Activated CD4-positive, alpha-beta T cell treated with anti-CD3 and anti-CD28 coated beads, Interleukin-2, amount 10 ng/mL, durations not matched to agents 24 days and 14 days (primary cell): ENCODE measurements around the gene CDC42SE2. TPM values are rescaled to one million over a fixed set of nuclear protein-coding genes. Genes with fewer than 3 reads are reported as not detected.

Experiments
- DNase-seq: peaks from one replicate; pipeline ENCODE4 v3.0.0; 2022
- H3K27ac Mint-ChIP-seq: one replicate; pipeline ENCODE4 v1.8.0; 2022; ENCODE audit warnings: mild to moderate bottlenecking, mixed read lengths
- H3K27me3 Mint-ChIP-seq: one replicate; pipeline ENCODE4 v1.8.0; 2022; ENCODE audit warnings: mixed read lengths
- H3K36me3 Mint-ChIP-seq: one replicate; pipeline ENCODE4 v1.8.0; 2022; ENCODE audit warnings: low read depth, mild to moderate bottlenecking, mixed read lengths
- H3K4me1 Mint-ChIP-seq: one replicate; pipeline ENCODE4 v1.8.0; 2021; ENCODE audit warnings: mixed read lengths
- H3K4me3 Mint-ChIP-seq: one replicate; pipeline ENCODE4 v1.8.0; 2022; ENCODE audit warnings: mild to moderate bottlenecking, moderate library complexity, mixed read lengths
- H3K9me3 Mint-ChIP-seq: one replicate; pipeline ENCODE4 v1.8.0; 2021; ENCODE audit warnings: mixed read lengths
- intact Hi-C: fragments of 100-400 bp; cut with micrococcal nuclease; formaldehyde crosslinking; loops from one replicate; pipeline ENCODE4 v1.15.1; 2023
- total RNA-seq: library from RNA; stranded (reverse); gene quantifications from 2 replicates; pipeline ENCODE4 v1.2.3, GENCODE V29; 2022

Gene CDC42SE2
- 96.2 and 99.0 TPM in 2 replicates for total RNA-seq

GRCh38 chr5:131263648-131264450 lies at the start of gene CDC42SE2:
CDC42SE2 (plus strand) TSS chr5:131264053; CDS start chr5:131359494, 95,441 bp downstream.
- H3K27me3 Mint-ChIP-seq, result no peaks in the 10 kb centered on the region
- peak; percentile 97 for DNase-seq
- intact Hi-C loops, result loop anchor here (1.0 to 5.0 kb wide), 8 partner anchors 8 to 533 kb away; partner anchors contain the start of genes FNIP1, HINT1 and RAPGEF6
- H3K4me1 Mint-ChIP-seq, result peaks cover 34% of the 10 kb centered on the region
- H3K27ac Mint-ChIP-seq, result peak within 1 kb of the TSS; percentile 93
- peak within 1 kb of the TSS; percentile 85 for H3K4me3 Mint-ChIP-seq
- no peaks in the 10 kb centered on the region for H3K9me3 Mint-ChIP-seq
- H3K36me3 Mint-ChIP-seq, result peaks cover 30% of the 10 kb centered on the region

- peak; percentile 49 for DNase-seq
- Mint-ChIP-seq H3K27me3 (no peaks in the 10 kb centered on the region), H3K9me3 (no peaks in the 10 kb centered on the region), H3K27ac (no peak overlapping the region), H3K36me3 (peaks cover 10% of the 10 kb centered on the region), H3K4me1 (peaks cover 38% of the 10 kb centered on the region), H3K4me3 (no peak overlapping the region)
- intact Hi-C loops, result no loop called here
These were observed 49.1 kb upstream of the CDC42SE2 start for GRCh38 chr5:131214609-131215227.

GRCh38 chr5:131217791-131218190 lies 46.1 kb upstream of the CDC42SE2 start:
- Mint-ChIP-seq H3K36me3 (peaks cover 6% of the 10 kb centered on the region), H3K27ac (peak overlapping the region; percentile 6), H3K27me3 (no peaks in the 10 kb centered on the region), H3K4me1 (peaks cover 21% of the 10 kb centered on the region), H3K4me3 (no peak overlapping the region), H3K9me3 (no peaks in the 10 kb centered on the region)
- intact Hi-C loops, result no loop called here
- DNase-seq, result peak; percentile 33

GRCh38 chr5:131218392-131218791 lies 45.5 kb upstream of the CDC42SE2 start:
- H3K27ac Mint-ChIP-seq, result no peak overlapping the region
- peak; percentile 22 for DNase-seq
- no peak overlapping the region for H3K4me3 Mint-ChIP-seq
- H3K27me3 Mint-ChIP-seq, result no peaks in the 10 kb centered on the region
- H3K36me3 Mint-ChIP-seq, result peaks cover 6% of the 10 kb centered on the region
- no peaks in the 10 kb centered on the region for H3K9me3 Mint-ChIP-seq
- H3K4me1 Mint-ChIP-seq, result peaks cover 23% of the 10 kb centered on the region
- intact Hi-C loops, result no loop called here

- Mint-ChIP-seq H3K36me3 (peaks cover 2% of the 10 kb centered on the region), H3K27me3 (no peaks in the 10 kb centered on the region), H3K27ac (no peak overlapping the region), H3K9me3 (no peaks in the 10 kb centered on the region), H3K4me1 (peaks cover 7% of the 10 kb centered on the region), H3K4me3 (no peak overlapping the region)
- DNase-seq, result no peak
- intact Hi-C loops, result no loop called here
These were observed 43.3 kb upstream of the CDC42SE2 start for GRCh38 chr5:131220566-131220965.

GRCh38 chr5:131221008-131221703 lies 42.7 kb upstream of the CDC42SE2 start:
- peak; percentile 38 for DNase-seq
- intact Hi-C loops, result no loop called here
- peaks cover 7% of the 10 kb centered on the region for H3K4me1 Mint-ChIP-seq
- peaks cover 2% of the 10 kb centered on the region for H3K36me3 Mint-ChIP-seq
- no peaks in the 10 kb centered on the region for H3K27me3 Mint-ChIP-seq
- H3K9me3 Mint-ChIP-seq, result no peaks in the 10 kb centered on the region
- H3K27ac Mint-ChIP-seq, result no peak overlapping the region
- H3K4me3 Mint-ChIP-seq, result no peak overlapping the region

GRCh38 chr5:131221888-131222287 lies 42.0 kb upstream of the CDC42SE2 start:
- Mint-ChIP-seq H3K4me1 (peaks cover 7% of the 10 kb centered on the region), H3K27me3 (no peaks in the 10 kb centered on the region), H3K9me3 (no peaks in the 10 kb centered on the region), H3K27ac (no peak overlapping the region), H3K36me3 (peaks cover 2% of the 10 kb centered on the region), H3K4me3 (no peak overlapping the region)
- intact Hi-C loops, result no loop called here
- DNase-seq, result no peak

- no peaks in the 10 kb centered on the region for H3K9me3 Mint-ChIP-seq
- intact Hi-C loops, result no loop called here
- peak; percentile 50 for DNase-seq
- H3K27me3 Mint-ChIP-seq, result no peaks in the 10 kb centered on the region
- H3K4me1 Mint-ChIP-seq, result peaks cover 7% of the 10 kb centered on the region
- no peak overlapping the region for H3K4me3 Mint-ChIP-seq
- peaks cover 2% of the 10 kb centered on the region for H3K36me3 Mint-ChIP-seq
- no peak overlapping the region for H3K27ac Mint-ChIP-seq
These were observed 41.1 kb upstream of the CDC42SE2 start for GRCh38 chr5:131222731-131223130.

- Mint-ChIP-seq H3K4me1 (peaks cover 7% of the 10 kb centered on the region), H3K36me3 (peaks cover 2% of the 10 kb centered on the region), H3K27ac (no peak overlapping the region), H3K27me3 (no peaks in the 10 kb centered on the region), H3K4me3 (no peak overlapping the region), H3K9me3 (no peaks in the 10 kb centered on the region)
- intact Hi-C loops, result loop anchor here (2.0 kb wide), 2 partner anchors 13 to 29 kb away; no protein-coding TSS in a partner anchor
- peak; percentile 47 for DNase-seq
These were observed 40.0 kb upstream of the CDC42SE2 start for GRCh38 chr5:131223751-131224386.

- H3K4me3 Mint-ChIP-seq, result no peak overlapping the region
- intact Hi-C loops, result loop anchor here (2.0 kb wide), 2 partner anchors 14 to 28 kb away; no protein-coding TSS in a partner anchor
- DNase-seq, result peak; percentile 59
- no peaks in the 10 kb centered on the region for H3K9me3 Mint-ChIP-seq
- H3K27me3 Mint-ChIP-seq, result no peaks in the 10 kb centered on the region
- H3K4me1 Mint-ChIP-seq, result peaks cover 5% of the 10 kb centered on the region
- peaks cover 2% of the 10 kb centered on the region for H3K36me3 Mint-ChIP-seq
- no peak overlapping the region for H3K27ac Mint-ChIP-seq
These were observed 39.3 kb upstream of the CDC42SE2 start for GRCh38 chr5:131224387-131225201.

GRCh38 chr5:131225282-131225974 lies 38.4 kb upstream of the CDC42SE2 start:
- peaks cover 2% of the 10 kb centered on the region for H3K36me3 Mint-ChIP-seq
- H3K4me1 Mint-ChIP-seq, result peaks cover 8% of the 10 kb centered on the region
- no peak for DNase-seq
- H3K27ac Mint-ChIP-seq, result no peak overlapping the region
- H3K9me3 Mint-ChIP-seq, result no peaks in the 10 kb centered on the region
- no peak overlapping the region for H3K4me3 Mint-ChIP-seq
- intact Hi-C loops, result loop anchor here (2.0 kb wide), 2 partner anchors 15 to 27 kb away; no protein-coding TSS in a partner anchor
- H3K27me3 Mint-ChIP-seq, result no peaks in the 10 kb centered on the region

- no peaks in the 10 kb centered on the region for H3K27me3 Mint-ChIP-seq
- H3K9me3 Mint-ChIP-seq, result no peaks in the 10 kb centered on the region
- H3K4me3 Mint-ChIP-seq, result no peak overlapping the region
- no peaks in the 10 kb centered on the region for H3K36me3 Mint-ChIP-seq
- DNase-seq, result no peak
- H3K4me1 Mint-ChIP-seq, result peaks cover 8% of the 10 kb centered on the region
- intact Hi-C loops, result no loop called here
- H3K27ac Mint-ChIP-seq, result no peak overlapping the region
These were observed 37.0 kb upstream of the CDC42SE2 start for GRCh38 chr5:131226899-131227298.
